GM12878 (cell line): Measurements from ENCODE around the gene SPIRE1. TPM values are rescaled to one million over a fixed set of nuclear protein-coding genes. Genes with fewer than 3 reads are reported as not detected.

Experiments
- ATAC-seq: fragments of 200-7000 bp; cut with Tn5 transposase; 3 replicates; pipeline ENCODE4 v1.9.1; 2020; ENCODE audit warnings: mild to moderate bottlenecking, moderate library complexity
- BruUV-seq: library from RNA; stranded (reverse); fragments of 400-500 nt; replicated peaks from 2 replicates; lab custom pipeline; 2021; lab: Mats Ljungman, UMichigan
- CTCF ChIA-PET: fragments of 300-600 bp; sonication (Branson Sonifier 250); formaldehyde crosslinking; extraction: SDS; loops from one replicate; lab custom pipeline; 2021; ENCODE audit warnings: inconsistent platforms; lab: Yijun Ruan, JAX
- POLR2A ChIA-PET: fragments of 350-600 bp; formaldehyde crosslinking; extraction: SDS; loops from one replicate; lab custom pipeline; 2021; ENCODE audit warnings: inconsistent platforms; lab: Charles Lee
- RAD21 ChIA-PET: fragments of 300-600 bp; sonication (Branson Sonifier 250); formaldehyde crosslinking; loops from one replicate; lab custom pipeline; 2023; ENCODE audit warnings: antibody characterized with exemption; ENCODE audit not compliant: unreplicated experiment; lab: Charles Lee
- SMC1A ChIA-PET: fragments of 300-600 bp; sonication (Branson Sonifier 250); formaldehyde crosslinking; loops from one replicate; lab custom pipeline; 2023; ENCODE audit not compliant: unreplicated experiment, uncharacterized antibody; lab: Charles Lee
- DNase-seq: peaks from one replicate; pipeline ENCODE4 v3.0.0-alpha.2; 2011; ENCODE audit warnings: low read depth, low spot score
- FAIRE-seq: peaks from 3 replicates; lab custom pipeline; 2011; peaks lifted over from hg19 to GRCh38; lab: Jason Lieb, UNC
- H2AFZ ChIP-seq: 2 replicates; pipeline ENCODE4 v1.6.0; 2011; ENCODE audit warnings: low read depth, low read length, control low read depth; ENCODE audit not compliant: control insufficient read depth
- H3K27ac ChIP-seq: 2 replicates; pipeline ENCODE4 v1.5.1; 2011; ENCODE audit warnings: control low read depth; ENCODE audit not compliant: control insufficient read depth, insufficient read depth
- H3K27me3 ChIP-seq, 2 experiments: replicated peaks in 1 of 2; 2 replicates each; pipeline versions ENCODE4 v1.6.0 to v1.6.1; 2011; ENCODE audit warnings: low read length in 1 of 2; ENCODE audit not compliant: control insufficient read depth in 2 of 2, insufficient read depth in 2 of 2
- H3K36me3 ChIP-seq, 2 experiments: 2 replicates each; pipeline ENCODE4 v1.5.1; 2011; ENCODE audit warnings: low read length in 1 of 2; ENCODE audit not compliant: control insufficient read depth in 2 of 2, insufficient read depth in 2 of 2
- H3K4me1 ChIP-seq: 2 replicates; pipeline ENCODE4 v1.6.1; 2011; ENCODE audit warnings: mild to moderate bottlenecking, low read length, moderate library complexity, mixed read lengths; ENCODE audit not compliant: control insufficient read depth, insufficient read depth
- H3K4me2 ChIP-seq: 2 replicates; pipeline ENCODE4 v1.6.0; 2011; ENCODE audit warnings: control low read depth; ENCODE audit not compliant: control insufficient read depth, insufficient read depth
- H3K4me3 ChIP-seq: fragments of 200-600 bp; sonication (generic); 2 replicates; pipeline ENCODE4 v1.5.1; 2016
- H3K79me2 ChIP-seq: 2 replicates; pipeline ENCODE4 v1.6.0; 2011; ENCODE audit warnings: low read length; ENCODE audit not compliant: control insufficient read depth, insufficient read depth
- H3K9ac ChIP-seq: 2 replicates; pipeline ENCODE4 v1.8.0; 2011; ENCODE audit warnings: low read length, control low read depth, mixed read lengths; ENCODE audit not compliant: control insufficient read depth, insufficient read depth
- H3K9me3 ChIP-seq: replicated peaks from 3 replicates; pipeline ENCODE4 v1.5.1; 2011; ENCODE audit warnings: mild to moderate bottlenecking, low read length; ENCODE audit not compliant: control insufficient read depth, insufficient read depth
- H4K20me1 ChIP-seq: 2 replicates; pipeline ENCODE4 v1.6.0; 2011; ENCODE audit not compliant: control insufficient read depth, insufficient read depth
- ASH2L ChIP-seq: fragments of 300-600, 200-600 bp; sonication (generic); IDR thresholded peaks from 2 replicates; pipeline ENCODE4 v1.6.1; 2017; ENCODE audit warnings: low read depth, mild to moderate bottlenecking, borderline replicate concordance
- BHLHE40 ChIP-seq, 2 experiments: fragments of 450-650 bp in 1 of 2; IDR thresholded peaks; 2 replicates each; pipeline ENCODE4 v1.6.1; 2011 to 2017; ENCODE audit warnings: low read depth in 2 of 2, borderline replicate concordance in 1 of 2, improper control_type of control experiment in 1 of 2, low read length in 1 of 2, mild to moderate bottlenecking in 1 of 2
- RB1 ChIP-seq: fragments of 450-650 bp; formaldehyde crosslinking; IDR thresholded peaks from 2 replicates; pipeline ENCODE4 v1.6.1; 2017; ENCODE audit warnings: mild to moderate bottlenecking, borderline replicate concordance
- WGBS: methylation state at CpG from one replicate; pipeline ENCODE4 v1.1.6; 2016; ENCODE audit warnings: low lambda C conversion rate; ENCODE audit not compliant: insufficient replicate concordance, insufficient coverage; ENCODE audit errors: missing lambda C conversion rate; 5-methylcytosine and 5-hydroxymethylcytosine counted together
- in situ Hi-C: fragments of 300-500 bp; cut with MboI; formaldehyde crosslinking; loops from 9 replicates; pipeline ENCODE4 v1.14.3; 2018; ENCODE audit warnings: mixed read lengths
- intact Hi-C: fragments of 100-400 bp; cut with micrococcal nuclease; formaldehyde crosslinking; loops from one replicate; pipeline ENCODE4 v1.14.2; 2022; ENCODE audit not compliant: unreplicated experiment
- polyA plus RNA-seq, 11 experiments: library from polyadenylated mRNA; depleted of rRNA in 4 of 11; unstranded in 6 of 11; stranded (reverse) in 5 of 11; fragments of >200 nt; fragmentation: Nextera tagmentation in 4 of 11; fragmentation: Illumina TruSeq in 1 of 11; extraction: Ambion mirVana in 4 of 11; extraction: Trizol in 1 of 11; gene quantifications; 1 replicate in 1 of 11; 2 replicates in 10 of 11; pipeline versions ENCODE4 v1.2.1 to v1.2.3, GENCODE V29; 2011 to 2016; ENCODE audit warnings: inconsistent platforms in 2 of 11, missing spikeins in 2 of 11, low read depth in 1 of 11
- total RNA-seq, 4 experiments: library from RNA; depleted of rRNA in 3 of 4; stranded (reverse); fragments of >200 nt in 3 of 4; fragmentation: Illumina TruSeq in 1 of 4; extraction: Trizol in 1 of 4; gene quantifications; 2 replicates each; pipeline versions ENCODE4 v1.2.1 to v1.2.3, GENCODE V29; 2013 to 2021
- TF ChIP-seq, protein P1 (sequence below): fragments of 150-350 bp; IDR thresholded peaks from 2 replicates; pipeline ENCODE4 v1.6.1; 2016; ENCODE audit warnings: low read depth, low read length

Gene SPIRE1
- total and polyA plus RNA-seq, 10 of the 15 experiments (the other 5 are each of a cell fraction or from before 2014, with no cell fraction given), result 0.18 to 9.2 (median 4.3) TPM

- ChIA-PET CTCF (no interaction called here), RAD21 (no interaction called here), SMC1A (no interaction called here), POLR2A (no interaction called here)
- FAIRE-seq, result no peak
- H2AFZ ChIP-seq, result no peak overlapping the region
- no peak overlapping the region for H3K27ac ChIP-seq
- no peak for ATAC-seq
- WGBS, result 69% methylated on average over 5 of the region's 5 CpGs
- no peaks in the 10 kb centered on the region for H3K79me2 ChIP-seq
- H3K4me3 ChIP-seq, result no peak overlapping the region
- no peaks in the 10 kb centered on the region; a peak in 1 of 4 replicates for H3K27me3 ChIP-seq
- no peak overlapping the region for H3K9ac ChIP-seq
- no peak overlapping the region for H3K4me2 ChIP-seq
- H4K20me1 ChIP-seq, result no peaks in the 10 kb centered on the region
- H3K4me1 ChIP-seq, result no peaks in the 10 kb centered on the region
- H3K9me3 ChIP-seq, result no peaks in the 10 kb centered on the region
- no peak for DNase-seq
- in situ Hi-C loops, result no loop called here
- TF ChIP-seq RB1 (no peak), BHLHE40 (IDR thresholded peaks at IDR 0.05; ENCODE audit: borderline replicate concordance in 1 of 2, low read depth in 2 of 2, low read length in 1 of 2) (no peak), ASH2L (no peak)
- TF ChIP-seq, protein P1, sequence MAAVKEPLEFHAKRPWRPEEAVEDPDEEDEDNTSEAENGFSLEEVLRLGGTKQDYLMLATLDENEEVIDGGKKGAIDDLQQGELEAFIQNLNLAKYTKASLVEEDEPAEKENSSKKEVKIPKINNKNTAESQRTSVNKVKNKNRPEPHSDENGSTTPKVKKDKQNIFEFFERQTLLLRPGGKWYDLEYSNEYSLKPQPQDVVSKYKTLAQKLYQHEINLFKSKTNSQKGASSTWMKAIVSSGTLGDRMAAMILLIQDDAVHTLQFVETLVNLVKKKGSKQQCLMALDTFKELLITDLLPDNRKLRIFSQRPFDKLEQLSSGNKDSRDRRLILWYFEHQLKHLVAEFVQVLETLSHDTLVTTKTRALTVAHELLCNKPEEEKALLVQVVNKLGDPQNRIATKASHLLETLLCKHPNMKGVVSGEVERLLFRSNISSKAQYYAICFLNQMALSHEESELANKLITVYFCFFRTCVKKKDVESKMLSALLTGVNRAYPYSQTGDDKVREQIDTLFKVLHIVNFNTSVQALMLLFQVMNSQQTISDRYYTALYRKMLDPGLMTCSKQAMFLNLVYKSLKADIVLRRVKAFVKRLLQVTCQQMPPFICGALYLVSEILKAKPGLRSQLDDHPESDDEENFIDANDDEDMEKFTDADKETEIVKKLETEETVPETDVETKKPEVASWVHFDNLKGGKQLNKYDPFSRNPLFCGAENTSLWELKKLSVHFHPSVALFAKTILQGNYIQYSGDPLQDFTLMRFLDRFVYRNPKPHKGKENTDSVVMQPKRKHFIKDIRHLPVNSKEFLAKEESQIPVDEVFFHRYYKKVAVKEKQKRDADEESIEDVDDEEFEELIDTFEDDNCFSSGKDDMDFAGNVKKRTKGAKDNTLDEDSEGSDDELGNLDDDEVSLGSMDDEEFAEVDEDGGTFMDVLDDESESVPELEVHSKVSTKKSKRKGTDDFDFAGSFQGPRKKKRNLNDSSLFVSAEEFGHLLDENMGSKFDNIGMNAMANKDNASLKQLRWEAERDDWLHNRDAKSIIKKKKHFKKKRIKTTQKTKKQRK, result no peak
- intact Hi-C loops, result no loop called here
- BruUV-seq, result no TSS peak
- no peaks in the 10 kb centered on the region for H3K36me3 ChIP-seq
These were observed 165.0 kb downstream of the SPIRE1 start for GRCh38 chr18:12492907-12493306.
